Neural progenitor cell (in vitro differentiated cells): Measurements from ENCODE around the gene MED9. TPM values are rescaled to one million over a fixed set of nuclear protein-coding genes. Genes with fewer than 3 reads are reported as not detected.

Experiments
- DNase-seq: peaks from one replicate; pipeline ENCODE4 v3.0.0-alpha.2; 2016; ENCODE audit warnings: low spot score
- H2AFZ ChIP-seq: fragments of 200-600 bp; sonication (generic); replicated peaks from 2 replicates; pipeline ENCODE4 v1.6.1; 2016; ENCODE audit warnings: antibody characterized with exemption
- H3F3A ChIP-seq: fragments of 200-600 bp; sonication (generic); 2 replicates; pipeline ENCODE4 v1.6.1; 2016; ENCODE audit warnings: antibody characterized with exemption, low read depth
- H3K27ac ChIP-seq: fragments of 200-600 bp; sonication (generic); 2 replicates; pipeline ENCODE4 v1.5.1; 2016; ENCODE audit warnings: mild to moderate bottlenecking
- H3K27me3 ChIP-seq: fragments of 200-600 bp; sonication (generic); 2 replicates; pipeline ENCODE4 v1.6.1; 2016; ENCODE audit warnings: mild to moderate bottlenecking, moderate library complexity
- H3K36me3 ChIP-seq: fragments of 200-600 bp; sonication (generic); 2 replicates; pipeline ENCODE4 v1.5.1; 2016
- H3K4me1 ChIP-seq: fragments of 200-600 bp; sonication (generic); 2 replicates; pipeline ENCODE4 v1.6.1; 2016; ENCODE audit warnings: mixed run types
- H3K4me2 ChIP-seq: fragments of 200-600 bp; sonication (generic); 2 replicates; pipeline ENCODE4 v1.6.1; 2016
- H3K4me3 ChIP-seq: fragments of 200-600 bp; sonication (generic); 2 replicates; pipeline ENCODE4 v1.5.1; 2016
- H3K79me2 ChIP-seq: fragments of 200-600 bp; sonication (generic); 2 replicates; pipeline ENCODE4 v1.6.1; 2016; ENCODE audit warnings: low read depth
- H3K9ac ChIP-seq: fragments of 200-600 bp; sonication (generic); 2 replicates; pipeline ENCODE4 v1.6.1; 2016
- H3K9me3 ChIP-seq: fragments of 200-600 bp; sonication (generic); 2 replicates; pipeline ENCODE4 v1.5.1; 2016; ENCODE audit warnings: low read depth
- H4K20me1 ChIP-seq: fragments of 200-600 bp; sonication (generic); 2 replicates; pipeline ENCODE4 v1.6.1; 2016; ENCODE audit warnings: low read depth
- H3K27ac Mint-ChIP-seq: 3 replicates; pipeline ENCODE4 v1.8.0; 2021; ENCODE audit warnings: mixed read lengths
- H3K27me3 Mint-ChIP-seq: 2 replicates; pipeline ENCODE4 v1.8.0; 2022; ENCODE audit warnings: low read depth, mild to moderate bottlenecking, inconsistent platforms, moderate library complexity, mixed read lengths; ENCODE audit not compliant: insufficient read depth
- H3K36me3 Mint-ChIP-seq: 3 replicates; pipeline ENCODE4 v1.8.0; 2021; ENCODE audit warnings: mixed read lengths
- H3K4me1 Mint-ChIP-seq: 3 replicates; pipeline ENCODE4 v1.8.0; 2021; ENCODE audit warnings: mixed read lengths
- H3K4me3 Mint-ChIP-seq: 3 replicates; pipeline ENCODE4 v1.8.0; 2021; ENCODE audit warnings: mild to moderate bottlenecking, moderate library complexity, mixed read lengths
- H3K9me3 Mint-ChIP-seq: 3 replicates; pipeline ENCODE4 v1.8.0; 2020; ENCODE audit warnings: mixed read lengths
- EZH2 ChIP-seq: fragments of 200-600 bp; sonication (generic); IDR thresholded peaks from 2 replicates; pipeline ENCODE4 v1.6.1; 2017; ENCODE audit warnings: antibody characterized with exemption, mild to moderate bottlenecking, moderate library complexity
- EZH2phosphoT487 ChIP-seq: fragments of 200-600 bp; sonication (generic); IDR thresholded peaks from 2 replicates; pipeline ENCODE4 v1.6.1; 2017; ENCODE audit warnings: antibody characterized with exemption
- small RNA-seq: library from RNA; depleted of rRNA; stranded (forward); fragments of <200 nt; gene quantifications from one replicate; pipeline ENCODE3, GENCODE V24; 2015
- total RNA-seq: library from RNA; depleted of rRNA; stranded (reverse); fragments of >200 nt; gene quantifications from 2 replicates; pipeline ENCODE4 v1.2.3, GENCODE V29; 2015; ENCODE audit warnings: low replicate concordance
- TF ChIP-seq, protein P1 (sequence below): fragments of 200-600 bp; sonication (generic); IDR thresholded peaks from 2 replicates; pipeline ENCODE4 v1.5.1; 2017; ENCODE audit warnings: antibody characterized with exemption, mild to moderate bottlenecking

MED9 gene
- total RNA-seq, 1 donor from 2014 or later = 15.7 TPM

DNA sequence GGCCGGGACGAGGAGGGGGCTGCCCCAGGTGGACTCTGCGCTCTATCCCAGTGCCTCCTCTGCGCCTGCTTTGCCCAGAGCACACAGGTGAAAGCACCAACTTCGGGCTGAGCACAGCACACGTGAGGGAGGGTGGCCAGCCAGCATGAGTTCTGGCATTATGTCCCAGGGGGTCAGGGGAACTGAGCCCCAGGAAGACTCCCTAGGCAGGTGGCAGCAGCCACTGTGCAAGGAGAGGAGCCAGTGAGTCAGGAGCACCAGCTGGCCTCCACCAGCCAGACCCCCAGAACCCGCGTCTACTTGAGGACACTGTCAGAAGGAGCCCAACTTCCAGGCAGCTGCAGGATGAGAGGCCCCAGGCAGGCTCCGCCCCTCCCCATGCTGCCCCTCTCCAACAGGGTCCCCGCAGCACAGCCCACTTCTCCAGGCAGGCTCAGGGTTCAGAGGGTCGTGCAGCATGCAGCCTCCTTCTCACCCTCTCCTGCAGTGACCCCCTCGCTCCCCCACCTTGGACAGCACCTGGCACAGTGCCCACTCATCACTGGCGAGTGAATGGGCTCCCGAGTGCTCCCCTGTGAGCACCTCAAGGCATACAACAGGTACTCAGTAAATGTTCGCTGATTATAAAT lies 63.6 kb downstream of the MED9 start:
- DNase-seq = peak; percentile 59
- H3K36me3 Mint-ChIP-seq = no peaks in the 10 kb centered on the region
- H3K4me1 Mint-ChIP-seq = peaks cover 15% of the 10 kb centered on the region
- H2AFZ ChIP-seq = no peak overlapping the region
- no peaks in the 10 kb centered on the region for H3K36me3 ChIP-seq
- no peaks in the 10 kb centered on the region for H4K20me1 ChIP-seq
- TF ChIP-seq EZH2 (no peak), EZH2phosphoT487 (no peak)
- TF ChIP-seq, protein P1, sequence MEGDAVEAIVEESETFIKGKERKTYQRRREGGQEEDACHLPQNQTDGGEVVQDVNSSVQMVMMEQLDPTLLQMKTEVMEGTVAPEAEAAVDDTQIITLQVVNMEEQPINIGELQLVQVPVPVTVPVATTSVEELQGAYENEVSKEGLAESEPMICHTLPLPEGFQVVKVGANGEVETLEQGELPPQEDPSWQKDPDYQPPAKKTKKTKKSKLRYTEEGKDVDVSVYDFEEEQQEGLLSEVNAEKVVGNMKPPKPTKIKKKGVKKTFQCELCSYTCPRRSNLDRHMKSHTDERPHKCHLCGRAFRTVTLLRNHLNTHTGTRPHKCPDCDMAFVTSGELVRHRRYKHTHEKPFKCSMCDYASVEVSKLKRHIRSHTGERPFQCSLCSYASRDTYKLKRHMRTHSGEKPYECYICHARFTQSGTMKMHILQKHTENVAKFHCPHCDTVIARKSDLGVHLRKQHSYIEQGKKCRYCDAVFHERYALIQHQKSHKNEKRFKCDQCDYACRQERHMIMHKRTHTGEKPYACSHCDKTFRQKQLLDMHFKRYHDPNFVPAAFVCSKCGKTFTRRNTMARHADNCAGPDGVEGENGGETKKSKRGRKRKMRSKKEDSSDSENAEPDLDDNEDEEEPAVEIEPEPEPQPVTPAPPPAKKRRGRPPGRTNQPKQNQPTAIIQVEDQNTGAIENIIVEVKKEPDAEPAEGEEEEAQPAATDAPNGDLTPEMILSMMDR = no peak
- peaks cover 8% of the 10 kb centered on the region for H3K4me1 ChIP-seq
- no peak overlapping the region for H3K4me2 ChIP-seq
- no peaks in the 10 kb centered on the region for H3K9me3 ChIP-seq
- peak overlapping the region; percentile 87 for H3K27ac Mint-ChIP-seq
- H3K27me3 ChIP-seq = no peaks in the 10 kb centered on the region
- no peak overlapping the region for H3K4me3 Mint-ChIP-seq
- no peaks in the 10 kb centered on the region for H3K27me3 Mint-ChIP-seq
- H3K9me3 Mint-ChIP-seq = no peaks in the 10 kb centered on the region
- no peak overlapping the region for H3K9ac ChIP-seq
- no peak overlapping the region for H3K27ac ChIP-seq
- no peak overlapping the region for H3K4me3 ChIP-seq
- no peaks in the 10 kb centered on the region for H3K79me2 ChIP-seq
- H3F3A ChIP-seq = no peaks in the 10 kb centered on the region

DNA sequence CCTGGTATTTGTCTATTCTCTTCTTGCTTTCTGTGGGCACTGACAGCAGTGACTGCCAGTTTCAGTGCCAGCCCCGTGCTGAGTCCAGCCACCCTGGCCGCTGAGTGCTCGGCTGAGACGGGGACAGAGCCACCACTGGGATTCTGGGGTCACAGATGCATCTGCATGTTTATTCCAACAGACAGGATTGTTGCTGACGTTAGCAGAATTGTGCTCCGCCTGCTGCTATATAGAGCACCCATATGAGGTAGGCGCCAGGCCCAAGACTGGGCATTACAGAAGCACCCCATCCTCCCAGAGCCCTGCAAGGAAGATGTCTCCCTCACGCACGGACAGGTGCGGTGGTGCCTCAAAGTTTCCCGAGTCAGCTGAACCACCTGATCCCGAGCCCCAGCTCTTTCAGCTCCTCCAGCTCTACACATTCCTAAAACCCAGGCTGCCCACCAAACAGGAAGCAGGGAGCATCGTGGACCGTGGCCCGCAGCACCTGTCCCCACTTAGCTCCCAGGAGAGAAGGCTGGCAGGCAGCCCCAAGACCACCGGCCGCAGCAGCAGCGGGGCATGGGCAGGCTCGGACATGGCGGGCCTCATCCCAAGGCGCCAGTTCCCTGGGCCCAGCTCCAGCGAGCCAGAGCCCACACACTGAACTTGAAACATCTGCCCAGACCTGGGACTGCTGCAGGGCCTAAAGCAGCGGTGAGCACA lies 64.3 kb downstream of the MED9 start:
- H3K9me3 Mint-ChIP-seq = no peaks in the 10 kb centered on the region
- peaks cover 15% of the 10 kb centered on the region for H3K4me1 Mint-ChIP-seq
- no peak overlapping the region for H3K27ac ChIP-seq
- peak overlapping the region; percentile 87 for H3K27ac Mint-ChIP-seq
- H3K27me3 Mint-ChIP-seq = no peaks in the 10 kb centered on the region
- H2AFZ ChIP-seq = no peak overlapping the region
- H3K36me3 ChIP-seq = no peaks in the 10 kb centered on the region
- DNase-seq = no peak
- H3K36me3 Mint-ChIP-seq = no peaks in the 10 kb centered on the region
- H3K4me1 ChIP-seq = peaks cover 8% of the 10 kb centered on the region
- no peaks in the 10 kb centered on the region for H4K20me1 ChIP-seq
- H3K9ac ChIP-seq = no peak overlapping the region
- no peak overlapping the region for H3K4me2 ChIP-seq
- H3K9me3 ChIP-seq = no peaks in the 10 kb centered on the region
- no peaks in the 10 kb centered on the region for H3K79me2 ChIP-seq
- no peaks in the 10 kb centered on the region for H3K27me3 ChIP-seq
- no peak overlapping the region for H3K4me3 ChIP-seq
- H3F3A ChIP-seq = no peaks in the 10 kb centered on the region
- no peak overlapping the region for H3K4me3 Mint-ChIP-seq
- no peak for TF ChIP-seq EZH2phosphoT487

DNA sequence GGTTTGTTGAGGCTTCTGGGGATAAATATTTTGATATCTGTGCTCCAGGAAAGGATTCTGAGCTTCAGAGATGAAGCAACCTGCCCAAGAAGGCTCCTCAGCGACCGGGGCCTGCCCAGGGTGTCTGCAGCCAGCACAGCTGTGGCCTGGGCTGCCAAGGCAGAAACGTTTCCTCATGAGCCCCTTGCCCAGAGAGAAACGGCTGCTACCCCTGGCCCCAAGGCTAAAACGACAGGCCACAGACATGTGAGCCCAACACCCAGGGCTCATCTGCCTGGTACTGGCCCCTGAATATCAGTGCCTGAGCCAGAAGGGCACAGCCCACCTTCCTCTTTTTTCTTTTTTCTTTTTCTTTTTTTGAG lies 64.8 kb downstream of the MED9 start:
- Histone ChIP-seq H3K36me3 (no peaks in the 10 kb centered on the region), H3K4me1 (peaks cover 8% of the 10 kb centered on the region), H4K20me1 (no peaks in the 10 kb centered on the region), H3K9ac (no peak overlapping the region), H3K27ac (no peak overlapping the region), H3K79me2 (no peaks in the 10 kb centered on the region), H3K27me3 (no peaks in the 10 kb centered on the region), H2AFZ (no peak overlapping the region), H3K4me3 (no peak overlapping the region), H3F3A (no peaks in the 10 kb centered on the region), H3K9me3 (no peaks in the 10 kb centered on the region), H3K4me2 (no peak overlapping the region)
- Mint-ChIP-seq H3K4me1 (peaks cover 15% of the 10 kb centered on the region), H3K27ac (no peak overlapping the region), H3K27me3 (no peaks in the 10 kb centered on the region), H3K36me3 (no peaks in the 10 kb centered on the region), H3K9me3 (no peaks in the 10 kb centered on the region), H3K4me3 (no peak overlapping the region)
- DNase-seq = no peak
- TF ChIP-seq EZH2phosphoT487 (no peak), EZH2 (no peak)
- TF ChIP-seq, protein P1 = no peak

Small RNA genes within 50 kb of the gene (small RNA-seq; reads per million reads assigned to genes)
- gene RF00019 = not detected

Other genes starting within 250 kb of the MED9 start
- gene FLCN, start 239.8 kb upstream of the MED9 start, total RNA-seq = 16.3 and 30.1 TPM in 2 replicates
- 99.8 and 113 TPM in 2 replicates for gene COPS3, start 195.8 kb upstream of the MED9 start, total RNA-seq
- gene NT5M, start 173.6 kb upstream of the MED9 start, total RNA-seq = 4.1 and 9.0 TPM in 2 replicates
- gene RASD1, start 19.4 kb downstream of the MED9 start, total RNA-seq = 0.88 and 2.8 TPM in 2 replicates
- gene PEMT, start 114.7 kb downstream of the MED9 start, total RNA-seq = 17.7 and 50.4 TPM in 2 replicates
- 18.0 and 27.4 TPM in 2 replicates for gene RAI1, start 204.5 kb downstream of the MED9 start, total RNA-seq